Tibial artery (tissue), 4 donors: Measurements from ENCODE around the gene PTPN14.
A peak's percentile ranks its signal among the peaks of the same experiment; 100 is the strongest.

ENCODE experiments used
- DNase-seq, 2 donors: peaks; one replicate each; pipeline ENCODE4 v3.0.0-alpha.2; 2019
- H3K27ac ChIP-seq, 2 donors: fragments of 200-600 bp; sonication (generic) in 1 of 2; 1 replicate in 1 of 2; 2 replicates in 1 of 2; pipeline ENCODE4 v1.5.1; 2018 to 2019; ENCODE audit warnings: mild to moderate bottlenecking in 1 of 2
- H3K27me3 ChIP-seq, 2 donors: fragments of 200-600 bp; sonication (generic) in 1 of 2; one replicate each; pipeline versions ENCODE4 v1.5.1 to v1.6.0; 2016 to 2019
- H3K36me3 ChIP-seq, 3 donors: fragments of 200-600 bp; sonication (generic) in 2 of 3; one replicate each; pipeline ENCODE4 v1.5.1; 2016 to 2019; ENCODE audit warnings: mild to moderate bottlenecking in 2 of 3
- H3K4me1 ChIP-seq, 4 donors: fragments of 200-600 bp; sonication (generic) in 2 of 4; 1 replicate in 3 of 4; 2 replicates in 1 of 4; pipeline ENCODE4 v1.5.1; 2016 to 2019
- H3K4me3 ChIP-seq, 2 donors: fragments of 200-600 bp; sonication (generic) in 1 of 2; 1 replicate in 1 of 2; 2 replicates in 1 of 2; pipeline ENCODE4 v1.5.1; 2018 to 2019; ENCODE audit warnings: mild to moderate bottlenecking in 2 of 2
- H3K9me3 ChIP-seq, 3 donors: fragments of 200-600 bp; sonication (generic) in 1 of 3; one replicate each; pipeline ENCODE4 v1.5.1; 2016 to 2019
- intact Hi-C: fragments of 100-400 bp; cut with DNase I; formaldehyde crosslinking; loops from one replicate; pipeline ENCODE4 v1.15.0; 2023; ENCODE audit warnings: low total_unique reads
- TF ChIP-seq, protein P1 (sequence below), 2 experiments: fragments of 200-600 bp in 1 of 2; fragments of 450-650 bp in 1 of 2; IDR thresholded peaks; one replicate each; pipeline ENCODE4 v1.5.1; 2017 to 2019; ENCODE audit warnings: antibody characterized with exemption in 2 of 2, mild to moderate bottlenecking in 1 of 2, moderate library complexity in 1 of 2

Gene PTPN14

DNA sequence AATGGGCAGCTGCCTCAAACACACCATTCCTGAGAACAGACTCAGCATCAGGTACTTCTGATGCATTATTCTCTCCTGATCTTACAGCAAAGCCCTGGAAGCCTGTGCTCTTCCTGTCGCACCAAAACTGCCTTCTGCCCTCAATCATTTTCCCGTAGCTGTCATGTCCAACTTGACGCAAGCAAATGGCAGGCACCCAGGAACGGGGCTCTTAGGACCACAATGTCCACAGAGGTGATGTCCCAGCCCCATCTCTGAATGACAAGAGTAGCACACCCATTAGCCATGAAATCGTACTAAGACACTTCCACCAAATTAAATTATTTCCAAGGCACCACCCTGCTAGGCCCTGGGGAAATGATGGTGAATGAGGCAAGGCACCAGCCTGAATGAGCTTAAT lies 47.1 kb downstream of the PTPN14 start:
- H3K36me3 ChIP-seq, result no peaks in the 10 kb centered on the region
- TF ChIP-seq, protein P1, sequence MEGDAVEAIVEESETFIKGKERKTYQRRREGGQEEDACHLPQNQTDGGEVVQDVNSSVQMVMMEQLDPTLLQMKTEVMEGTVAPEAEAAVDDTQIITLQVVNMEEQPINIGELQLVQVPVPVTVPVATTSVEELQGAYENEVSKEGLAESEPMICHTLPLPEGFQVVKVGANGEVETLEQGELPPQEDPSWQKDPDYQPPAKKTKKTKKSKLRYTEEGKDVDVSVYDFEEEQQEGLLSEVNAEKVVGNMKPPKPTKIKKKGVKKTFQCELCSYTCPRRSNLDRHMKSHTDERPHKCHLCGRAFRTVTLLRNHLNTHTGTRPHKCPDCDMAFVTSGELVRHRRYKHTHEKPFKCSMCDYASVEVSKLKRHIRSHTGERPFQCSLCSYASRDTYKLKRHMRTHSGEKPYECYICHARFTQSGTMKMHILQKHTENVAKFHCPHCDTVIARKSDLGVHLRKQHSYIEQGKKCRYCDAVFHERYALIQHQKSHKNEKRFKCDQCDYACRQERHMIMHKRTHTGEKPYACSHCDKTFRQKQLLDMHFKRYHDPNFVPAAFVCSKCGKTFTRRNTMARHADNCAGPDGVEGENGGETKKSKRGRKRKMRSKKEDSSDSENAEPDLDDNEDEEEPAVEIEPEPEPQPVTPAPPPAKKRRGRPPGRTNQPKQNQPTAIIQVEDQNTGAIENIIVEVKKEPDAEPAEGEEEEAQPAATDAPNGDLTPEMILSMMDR (IDR thresholded peaks at IDR 0.05), result no peak
- intact Hi-C loops, result no loop called here
- H3K4me1 ChIP-seq, result peaks cover 0 to 37% (median 3%) of the 10 kb centered on the region in 4 donors
- H3K27ac ChIP-seq, result no peak overlapping the region
- H3K4me3 ChIP-seq, result no peak overlapping the region
- H3K9me3 ChIP-seq, result no peaks in the 10 kb centered on the region
- no peaks in the 10 kb centered on the region for H3K27me3 ChIP-seq
- no peak for DNase-seq

DNA sequence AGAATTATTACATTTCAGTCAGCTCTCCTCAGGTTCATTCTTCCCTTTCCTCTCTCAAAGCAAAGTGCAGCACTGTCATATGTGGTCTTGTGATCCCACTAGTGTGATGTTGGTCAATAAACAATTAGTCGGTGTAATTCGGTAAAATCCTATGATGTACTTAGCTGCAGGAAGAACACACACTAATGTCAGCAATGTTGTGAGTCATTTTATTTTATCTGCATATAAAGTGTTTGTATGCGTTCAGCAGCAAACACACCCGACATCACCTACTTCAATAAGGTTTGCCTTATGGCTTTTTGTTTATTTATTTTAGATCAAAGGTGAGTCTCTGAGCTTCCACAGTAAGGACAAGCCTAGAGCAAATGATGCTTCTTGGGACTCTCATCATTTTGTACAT lies 47.8 kb downstream of the PTPN14 start:
- Histone ChIP-seq H3K27ac (no peak overlapping the region), H3K4me3 (no peak overlapping the region), H3K27me3 (no peaks in the 10 kb centered on the region), H3K4me1 (peaks cover 0 to 44% (median 3%) of the 10 kb centered on the region in 4 donors), H3K36me3 (no peaks in the 10 kb centered on the region), H3K9me3 (no peaks in the 10 kb centered on the region)
- intact Hi-C loops, result no loop called here
- TF ChIP-seq, protein P1 (IDR thresholded peaks at IDR 0.05), result no peak
- no peak for DNase-seq

DNA sequence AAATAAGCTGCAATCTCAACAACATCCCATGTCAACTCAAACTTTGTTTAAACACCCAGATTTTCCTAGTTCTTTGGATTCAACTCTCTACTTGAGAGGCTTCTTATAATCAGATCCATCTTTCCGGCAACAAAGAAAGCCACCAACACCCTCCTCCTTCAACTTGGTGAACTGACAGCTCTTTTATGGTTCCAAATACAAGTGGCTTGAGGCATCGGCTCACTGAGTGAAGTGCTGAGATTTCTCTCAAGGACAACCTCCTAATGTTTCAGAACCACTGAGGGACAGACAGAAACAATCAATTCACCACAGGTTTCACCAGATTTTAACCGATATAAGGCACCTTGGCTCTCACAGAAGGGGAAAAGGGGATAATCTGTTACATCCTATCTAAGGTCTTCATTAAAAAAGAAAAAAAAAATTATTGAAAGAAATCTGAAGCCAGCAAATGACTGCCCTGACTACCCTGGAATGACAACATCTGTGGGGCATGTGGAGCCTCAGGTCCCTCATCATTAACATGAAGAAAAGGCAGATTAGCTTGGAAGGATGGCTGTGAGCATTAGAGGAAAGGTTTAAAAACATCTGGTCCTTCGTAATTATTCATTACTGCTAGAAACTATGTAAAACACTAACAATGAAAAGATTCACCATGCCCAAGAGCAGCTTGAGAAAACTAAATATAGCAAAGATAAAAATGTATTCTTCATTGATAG lies 50.9 kb downstream of the PTPN14 start:
- TF ChIP-seq, protein P1 (IDR thresholded peaks at IDR 0.05), result no peak
- Histone ChIP-seq H3K27ac (peak overlapping the region in 1 of 2 donors; percentile 13), H3K27me3 (no peaks in the 10 kb centered on the region), H3K4me3 (no peak overlapping the region), H3K4me1 (peaks cover 0 to 66% (median 6%) of the 10 kb centered on the region in 4 donors), H3K9me3 (no peaks in the 10 kb centered on the region), H3K36me3 (no peaks in the 10 kb centered on the region)
- DNase-seq, result no peak
- intact Hi-C loops, result no loop called here

DNA sequence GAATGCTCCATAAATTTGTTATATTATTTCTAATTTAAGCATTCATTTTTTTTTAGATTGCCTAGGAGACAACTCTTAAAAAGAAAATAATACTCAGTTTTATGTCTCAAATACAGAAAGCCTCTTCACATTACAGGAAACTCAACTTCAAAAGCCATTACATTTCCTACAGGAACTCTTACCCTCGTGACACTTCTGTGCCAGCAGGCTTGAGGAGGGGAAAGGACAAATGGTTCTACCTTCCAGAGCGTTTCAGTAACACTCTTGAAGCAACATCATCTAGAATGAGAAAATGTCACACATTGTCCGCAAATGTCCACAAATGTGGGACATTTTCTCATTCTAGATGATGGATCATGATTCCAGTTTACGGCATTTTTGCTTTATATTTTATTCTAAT lies 51.7 kb downstream of the PTPN14 start:
- Histone ChIP-seq H3K4me1 (peaks cover 0 to 66% (median 4%) of the 10 kb centered on the region in 4 donors), H3K4me3 (no peak overlapping the region), H3K27me3 (no peaks in the 10 kb centered on the region), H3K27ac (peak overlapping the region in 1 of 2 donors; percentile 13), H3K9me3 (no peaks in the 10 kb centered on the region), H3K36me3 (no peaks in the 10 kb centered on the region)
- TF ChIP-seq, protein P1 (IDR thresholded peaks at IDR 0.05), result no peak
- intact Hi-C loops, result no loop called here
- no peak for DNase-seq

DNA sequence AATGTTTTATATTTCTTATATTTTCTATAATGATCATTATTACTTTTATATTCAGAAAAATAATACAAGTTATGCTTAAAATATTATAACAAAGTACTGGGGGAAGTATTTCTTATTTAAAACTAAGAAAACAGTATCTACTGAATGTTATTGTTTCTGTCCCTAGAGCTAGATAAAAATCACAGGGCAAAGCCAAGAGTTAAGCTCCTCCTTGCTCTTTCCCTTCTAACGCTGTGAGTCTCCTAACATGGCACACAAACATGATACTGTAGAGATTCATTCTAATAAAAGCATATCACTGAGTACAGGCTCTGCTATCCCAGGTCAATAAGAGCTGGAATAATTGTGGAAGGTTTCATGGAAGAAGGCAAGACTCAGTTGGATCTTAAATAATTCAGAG lies 53.4 kb downstream of the PTPN14 start:
- TF ChIP-seq, protein P1 (IDR thresholded peaks at IDR 0.05), result no peak
- Histone ChIP-seq H3K4me1 (peaks cover 0 to 73% (median 7%) of the 10 kb centered on the region in 4 donors), H3K36me3 (no peaks in the 10 kb centered on the region), H3K9me3 (no peaks in the 10 kb centered on the region), H3K27me3 (no peaks in the 10 kb centered on the region), H3K27ac (peak overlapping the region in 1 of 2 donors; percentile 17), H3K4me3 (no peak overlapping the region)
- no peak for DNase-seq
- intact Hi-C loops, result no loop called here
